ENCODE data around the gene SLC2A8.

SLC2A8 gene

GRCh38 chr9:127384901-127385300 lies 12.1 kb upstream of the SLC2A8 start:
- DNase-seq (ENCODE audit: low read depth, low spot score), result no peak
- POLR2A ChIA-PET, result no interaction called here
- no peak overlapping the region for H3K4me3 ChIP-seq (ENCODE audit: low read depth, low read length)
- CTCF ChIA-PET, result no interaction called here
- TF ChIP-seq, protein P1, sequence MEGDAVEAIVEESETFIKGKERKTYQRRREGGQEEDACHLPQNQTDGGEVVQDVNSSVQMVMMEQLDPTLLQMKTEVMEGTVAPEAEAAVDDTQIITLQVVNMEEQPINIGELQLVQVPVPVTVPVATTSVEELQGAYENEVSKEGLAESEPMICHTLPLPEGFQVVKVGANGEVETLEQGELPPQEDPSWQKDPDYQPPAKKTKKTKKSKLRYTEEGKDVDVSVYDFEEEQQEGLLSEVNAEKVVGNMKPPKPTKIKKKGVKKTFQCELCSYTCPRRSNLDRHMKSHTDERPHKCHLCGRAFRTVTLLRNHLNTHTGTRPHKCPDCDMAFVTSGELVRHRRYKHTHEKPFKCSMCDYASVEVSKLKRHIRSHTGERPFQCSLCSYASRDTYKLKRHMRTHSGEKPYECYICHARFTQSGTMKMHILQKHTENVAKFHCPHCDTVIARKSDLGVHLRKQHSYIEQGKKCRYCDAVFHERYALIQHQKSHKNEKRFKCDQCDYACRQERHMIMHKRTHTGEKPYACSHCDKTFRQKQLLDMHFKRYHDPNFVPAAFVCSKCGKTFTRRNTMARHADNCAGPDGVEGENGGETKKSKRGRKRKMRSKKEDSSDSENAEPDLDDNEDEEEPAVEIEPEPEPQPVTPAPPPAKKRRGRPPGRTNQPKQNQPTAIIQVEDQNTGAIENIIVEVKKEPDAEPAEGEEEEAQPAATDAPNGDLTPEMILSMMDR (IDR thresholded peaks at IDR 0.05; ENCODE audit: insufficient read depth, low read length, missing control alignments), result no peak

DNA sequence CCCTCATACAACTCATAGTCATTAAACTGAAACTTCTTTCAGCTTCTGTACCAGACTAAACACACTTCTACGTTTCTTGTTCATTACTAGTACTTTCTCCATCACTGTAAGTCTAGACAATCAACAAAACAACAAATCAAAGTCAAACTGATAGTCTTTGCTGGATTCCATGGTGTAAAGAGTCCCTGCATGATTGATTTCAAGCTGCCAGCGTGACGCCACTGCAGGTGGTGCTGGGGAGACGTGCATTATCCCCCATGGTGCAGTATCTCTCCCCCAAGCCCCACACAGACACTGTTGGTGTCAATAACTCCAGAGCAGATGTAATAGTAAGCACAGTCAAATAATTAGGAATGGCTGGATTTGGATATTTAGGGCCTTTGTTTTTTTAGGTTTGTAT lies 10.7 kb upstream of the SLC2A8 start:
- ChIA-PET CTCF (no interaction called here), POLR2A (no interaction called here)
- TF ChIP-seq, protein P1 (IDR thresholded peaks at IDR 0.05; ENCODE audit: insufficient read depth, low read length, missing control alignments), result no peak
- no peak overlapping the region for H3K4me3 ChIP-seq (ENCODE audit: low read depth, low read length)
- no peak for DNase-seq (ENCODE audit: low read depth, low spot score)

DNA sequence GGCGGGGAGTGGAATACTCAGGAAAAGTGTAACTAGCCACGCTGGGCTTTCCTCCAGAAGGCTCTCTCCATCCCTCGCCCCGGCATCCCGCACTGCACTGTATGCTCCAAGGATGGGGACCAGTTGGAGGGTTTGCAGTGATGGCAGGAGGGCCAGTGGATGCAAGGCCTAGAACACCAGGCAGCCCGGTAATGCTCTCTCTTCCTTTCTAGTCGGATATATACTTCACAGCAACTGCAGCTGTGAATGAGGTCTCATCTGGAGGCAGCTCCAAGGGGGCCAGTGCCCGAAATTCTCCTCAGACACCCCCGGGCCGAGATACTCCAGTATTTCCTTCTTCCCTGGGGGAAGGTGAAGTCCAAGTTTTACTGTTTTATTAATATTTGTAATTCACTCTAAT lies 10.0 kb upstream of the SLC2A8 start:
- H3K4me3 ChIP-seq (ENCODE audit: low read depth, low read length), result no peak overlapping the region
- ChIA-PET CTCF (no interaction called here), POLR2A (no interaction called here)
- no peak for DNase-seq (ENCODE audit: low read depth, low spot score)
- TF ChIP-seq, protein P1 (IDR thresholded peaks at IDR 0.05; ENCODE audit: insufficient read depth, low read length, missing control alignments), result no peak

- POLR2A ChIA-PET, result interaction anchor here (0.6 to 1.1 kb wide), 2 partner anchors 9 to 202 kb away, joined by 3 to 6 read pairs; partner anchors contain the start of gene SLC2A8
- H3K4me3 ChIP-seq (ENCODE audit: low read depth, low read length), result no peak overlapping the region
- CTCF ChIA-PET, result interaction anchor here (1.4 to 1.6 kb wide), 3 partner anchors 14 to 448 kb away, joined by 4 to 5 read pairs (median 4); no protein-coding TSS in a partner anchor
- TF ChIP-seq, protein P1 (IDR thresholded peaks at IDR 0.05; ENCODE audit: insufficient read depth, low read length, missing control alignments), result no peak
- DNase-seq (ENCODE audit: low read depth, low spot score), result peak; percentile 84
These were observed 8.7 kb upstream of the SLC2A8 start for GRCh38 chr9:127388037-127388855.

DNA sequence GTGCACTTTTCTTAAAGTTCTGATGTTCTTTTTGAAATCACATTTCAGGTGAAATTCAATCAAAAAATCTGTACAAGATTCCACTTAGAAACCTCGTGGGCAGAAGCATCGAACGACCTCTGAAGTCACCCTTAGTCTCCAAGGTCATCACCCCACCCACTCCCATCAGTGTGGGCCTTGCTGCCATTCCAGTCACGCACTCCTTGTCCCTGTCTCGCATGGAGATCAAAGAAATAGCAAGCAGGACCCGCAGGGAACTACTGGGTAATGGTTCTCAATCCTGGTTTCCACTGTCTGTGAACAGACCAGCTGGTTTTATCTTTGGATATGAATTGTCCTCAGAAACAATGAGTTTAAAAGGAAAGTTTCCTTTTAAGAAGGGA lies 8.1 kb upstream of the SLC2A8 start:
- no peak overlapping the region for H3K4me3 ChIP-seq (ENCODE audit: low read depth, low read length)
- DNase-seq (ENCODE audit: low read depth, low spot score), result no peak
- POLR2A ChIA-PET, result interaction anchor here (1.1 kb wide), 1 partner anchor 202 kb away, joined by 3 read pairs; no protein-coding TSS in a partner anchor
- CTCF ChIA-PET, result interaction anchor here (1.4 to 1.6 kb wide), 2 partner anchors 121 to 449 kb away, joined by 4 to 5 read pairs; no protein-coding TSS in a partner anchor
- TF ChIP-seq, protein P1 (IDR thresholded peaks at IDR 0.05; ENCODE audit: insufficient read depth, low read length, missing control alignments), result no peak

DNA sequence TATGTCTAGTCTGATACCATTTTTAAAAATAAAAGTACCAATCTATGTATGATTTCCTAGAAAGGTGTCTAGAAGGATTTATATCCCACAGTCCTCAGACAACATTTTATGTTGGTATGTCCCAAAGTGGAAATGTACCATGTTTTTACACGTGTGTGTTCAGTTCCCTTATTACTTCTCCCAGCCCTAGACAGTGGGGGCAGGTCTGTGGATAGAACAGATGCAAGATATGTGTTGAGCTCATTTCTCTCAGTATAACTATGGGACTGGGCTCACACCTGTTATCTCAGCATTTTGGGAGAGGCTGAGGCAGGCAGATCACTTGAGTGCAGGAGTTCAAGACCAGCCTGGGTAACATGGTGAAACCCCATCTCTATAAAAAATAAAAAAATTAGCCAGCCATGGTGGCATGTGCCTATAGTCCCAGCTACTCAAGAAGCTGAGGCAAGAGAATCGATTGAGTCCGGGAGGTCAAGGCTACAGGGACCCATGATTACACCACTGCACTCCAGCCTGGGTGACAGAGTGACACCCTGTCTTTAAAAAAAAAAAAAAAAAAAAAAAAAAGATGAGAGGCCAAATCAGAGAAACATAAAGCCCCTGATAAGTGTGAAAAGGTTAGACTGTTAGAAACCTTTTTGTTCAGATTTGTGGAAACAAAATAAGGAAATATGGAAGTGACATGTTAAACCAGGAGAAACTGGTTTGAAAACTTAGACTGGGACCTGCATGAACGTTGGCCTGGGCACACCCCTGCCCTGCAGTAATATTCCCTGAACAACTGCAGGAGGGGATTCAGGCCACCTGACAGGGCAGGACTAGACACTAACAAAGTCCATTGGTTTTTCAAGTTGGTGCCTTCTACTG lies 7.4 kb upstream of the SLC2A8 start:
- TF ChIP-seq, protein P1 (IDR thresholded peaks at IDR 0.05; ENCODE audit: insufficient read depth, low read length, missing control alignments), result no peak
- ChIA-PET POLR2A (no interaction called here), CTCF (interaction anchor here (1.1 to 1.6 kb wide), 2 partner anchors 10 to 449 kb away, joined by 3 to 5 read pairs; no protein-coding TSS in a partner anchor)
- H3K4me3 ChIP-seq (ENCODE audit: low read depth, low read length), result no peak overlapping the region
- DNase-seq (ENCODE audit: low read depth, low spot score), result no peak
